Stimulated activated CD8-positive, alpha-beta memory T cell treated with anti-CD3 and anti-CD28 coated beads, Interleukin-12 subunit alpha, Interleukin-12 subunit beta, amount 100 ng/mL, for 4 hours (primary cell): ENCODE measurements around the gene PLEKHA3.
"Not testable (repeated sequence)": the region's sequence is repeated elsewhere in the genome, so short reads cannot be mapped to it uniquely, and the experiment has no call there.

Source experiments
- DNase-seq: peaks from one replicate; pipeline ENCODE4 v3.0.0-alpha.2; 2020; ENCODE audit warnings: low read depth

PLEKHA3 gene

GRCh38 chr2:178523596-178524134 lies 43.4 kb downstream of the PLEKHA3 start:
- no peak for DNase-seq

- DNase-seq, result not testable (repeated sequence)
Observed at GRCh38 chr2:178525010-178525409, 44.8 kb downstream of the PLEKHA3 start.

GRCh38 chr2:178525460-178525859 lies 45.2 kb downstream of the PLEKHA3 start:
- not testable (repeated sequence) for DNase-seq

GRCh38 chr2:178526256-178526655 lies 46.0 kb downstream of the PLEKHA3 start:
- no peak for DNase-seq

- no peak for DNase-seq
Observed at GRCh38 chr2:178527592-178527991, 47.3 kb downstream of the PLEKHA3 start.

GRCh38 chr2:178528647-178529046 lies 48.4 kb downstream of the PLEKHA3 start:
- no peak for DNase-seq

GRCh38 chr2:178529194-178529593 lies 48.9 kb downstream of the PLEKHA3 start:
- no peak for DNase-seq

- no peak for DNase-seq
Observed at GRCh38 chr2:178530131-178530530, 49.9 kb downstream of the PLEKHA3 start.

GRCh38 chr2:178530625-178531142 lies 50.4 kb downstream of the PLEKHA3 start:
- no peak for DNase-seq

- no peak for DNase-seq
Observed at GRCh38 chr2:178531168-178531567, 50.9 kb downstream of the PLEKHA3 start.

GRCh38 chr2:178536037-178536436 lies 55.8 kb downstream of the PLEKHA3 start:
- no peak for DNase-seq

- no peak for DNase-seq
Observed at GRCh38 chr2:178542161-178542560, 61.9 kb downstream of the PLEKHA3 start.

- DNase-seq, result no peak
Observed at GRCh38 chr2:178542569-178542968, 62.3 kb downstream of the PLEKHA3 start.

- DNase-seq, result no peak
Observed at GRCh38 chr2:178550352-178550751, 70.1 kb downstream of the PLEKHA3 start.

GRCh38 chr2:178553047-178553446 lies 72.8 kb downstream of the PLEKHA3 start:
- no peak for DNase-seq
